ENCODE measurements around the gene LRRC3B.

Gene LRRC3B

GRCh38 chr3:26719134-26719533 lies 96.6 kb downstream of the LRRC3B start:
- DNase-seq (ENCODE audit: low read depth, low spot score): no peak
- ChIA-PET CTCF (no interaction called here), POLR2A (no interaction called here)
- TF ChIP-seq, protein P1, sequence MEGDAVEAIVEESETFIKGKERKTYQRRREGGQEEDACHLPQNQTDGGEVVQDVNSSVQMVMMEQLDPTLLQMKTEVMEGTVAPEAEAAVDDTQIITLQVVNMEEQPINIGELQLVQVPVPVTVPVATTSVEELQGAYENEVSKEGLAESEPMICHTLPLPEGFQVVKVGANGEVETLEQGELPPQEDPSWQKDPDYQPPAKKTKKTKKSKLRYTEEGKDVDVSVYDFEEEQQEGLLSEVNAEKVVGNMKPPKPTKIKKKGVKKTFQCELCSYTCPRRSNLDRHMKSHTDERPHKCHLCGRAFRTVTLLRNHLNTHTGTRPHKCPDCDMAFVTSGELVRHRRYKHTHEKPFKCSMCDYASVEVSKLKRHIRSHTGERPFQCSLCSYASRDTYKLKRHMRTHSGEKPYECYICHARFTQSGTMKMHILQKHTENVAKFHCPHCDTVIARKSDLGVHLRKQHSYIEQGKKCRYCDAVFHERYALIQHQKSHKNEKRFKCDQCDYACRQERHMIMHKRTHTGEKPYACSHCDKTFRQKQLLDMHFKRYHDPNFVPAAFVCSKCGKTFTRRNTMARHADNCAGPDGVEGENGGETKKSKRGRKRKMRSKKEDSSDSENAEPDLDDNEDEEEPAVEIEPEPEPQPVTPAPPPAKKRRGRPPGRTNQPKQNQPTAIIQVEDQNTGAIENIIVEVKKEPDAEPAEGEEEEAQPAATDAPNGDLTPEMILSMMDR (IDR thresholded peaks at IDR 0.05; ENCODE audit: insufficient read depth, low read length, missing control alignments): no peak
- H3K4me3 ChIP-seq (ENCODE audit: low read depth, low read length): no peak overlapping the region

GRCh38 chr3:26721047-26721446 lies 98.5 kb downstream of the LRRC3B start:
- no peak for DNase-seq (ENCODE audit: low read depth, low spot score)
- TF ChIP-seq, protein P1 (IDR thresholded peaks at IDR 0.05; ENCODE audit: insufficient read depth, low read length, missing control alignments): no peak
- CTCF ChIA-PET: no interaction called here
- POLR2A ChIA-PET: no interaction called here
- no peak overlapping the region for H3K4me3 ChIP-seq (ENCODE audit: low read depth, low read length)

DNA sequence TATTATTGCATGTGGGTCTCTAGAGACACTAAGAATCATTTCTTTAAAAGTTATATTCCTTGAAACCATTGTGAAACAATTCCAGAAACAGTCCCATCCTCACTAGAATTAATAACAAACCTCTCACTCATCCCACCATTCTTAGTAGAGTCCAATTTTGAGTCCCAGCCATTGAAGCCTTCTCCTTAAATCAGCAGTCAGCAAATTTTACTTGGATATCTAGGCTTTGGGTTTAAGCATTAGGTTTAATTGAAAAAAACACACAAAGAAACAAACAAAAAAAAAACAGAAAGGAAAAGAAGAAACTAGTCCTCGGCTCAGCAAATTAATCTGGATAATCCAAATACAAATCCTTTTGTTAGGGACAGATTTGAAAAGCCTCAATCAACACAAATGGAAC lies 109.3 kb downstream of the LRRC3B start:
- POLR2A ChIA-PET: no interaction called here
- H3K4me3 ChIP-seq (ENCODE audit: low read depth, low read length): no peak overlapping the region
- TF ChIP-seq, protein P1 (IDR thresholded peaks at IDR 0.05; ENCODE audit: insufficient read depth, low read length, missing control alignments): no peak
- CTCF ChIA-PET: no interaction called here
- no peak for DNase-seq (ENCODE audit: low read depth, low spot score)

DNA sequence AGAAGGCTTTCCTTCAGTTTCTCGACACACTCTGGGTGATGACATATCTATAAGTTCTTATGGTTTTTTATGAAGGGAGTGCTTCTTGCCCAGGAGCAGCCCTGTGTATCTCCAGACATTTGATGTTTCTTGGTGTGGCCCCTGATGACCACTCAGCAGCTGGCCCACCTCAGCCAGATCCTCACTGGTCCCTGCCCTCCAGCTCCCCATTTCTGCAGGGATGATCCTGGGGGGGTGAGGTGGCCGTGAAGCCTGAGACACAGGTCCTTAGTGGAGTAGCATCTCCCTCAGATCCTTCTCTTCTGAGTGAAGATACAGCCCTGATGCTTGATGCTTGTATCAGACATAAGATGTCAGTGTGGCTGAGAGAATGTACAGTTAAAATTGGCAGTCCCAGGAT lies 127.7 kb downstream of the LRRC3B start:
- CTCF ChIA-PET: no interaction called here
- no peak overlapping the region for H3K4me3 ChIP-seq (ENCODE audit: low read depth, low read length)
- POLR2A ChIA-PET: no interaction called here
- TF ChIP-seq, protein P1 (IDR thresholded peaks at IDR 0.05; ENCODE audit: insufficient read depth, low read length, missing control alignments): no peak
- DNase-seq (ENCODE audit: low read depth, low spot score): no peak

GRCh38 chr3:26752466-26752865 lies 129.9 kb downstream of the LRRC3B start:
- TF ChIP-seq, protein P1 (IDR thresholded peaks at IDR 0.05; ENCODE audit: insufficient read depth, low read length, missing control alignments): no peak
- ChIA-PET POLR2A (no interaction called here), CTCF (no interaction called here)
- DNase-seq (ENCODE audit: low read depth, low spot score): no peak
- H3K4me3 ChIP-seq (ENCODE audit: low read depth, low read length): no peak overlapping the region

GRCh38 chr3:26753095-26753494 lies 130.5 kb downstream of the LRRC3B start:
- CTCF ChIA-PET: no interaction called here

More at GRCh38 chr3:26753095-26753494, 130.5 kb downstream of the LRRC3B start:
- no peak overlapping the region for H3K4me3 ChIP-seq (ENCODE audit: low read depth, low read length)
- TF ChIP-seq, protein P1 (IDR thresholded peaks at IDR 0.05; ENCODE audit: insufficient read depth, low read length, missing control alignments): no peak
- POLR2A ChIA-PET: no interaction called here
- DNase-seq (ENCODE audit: low read depth, low spot score): no peak
